CD4-positive, alpha-beta T cell (primary cell): ENCODE data around the gene COX7B. TPM values are rescaled to one million over a fixed set of nuclear protein-coding genes. Genes with fewer than 3 reads are reported as not detected.

Source experiments
- ATAC-seq: fragments of 200-7000 bp; cut with Tn5 transposase; one replicate; pipeline ENCODE4 v1.10.0; 2022; ENCODE audit warnings: mild to moderate bottlenecking; ENCODE audit not compliant: poor library complexity
- CTCF ChIA-PET: fragments of 350-600 bp; sonication (Branson Sonifier 250); formaldehyde crosslinking; loops from one replicate; lab custom pipeline; 2021; ENCODE audit warnings: antibody characterized with exemption, inconsistent platforms; lab: Charles Lee
- POLR2A ChIA-PET: fragments of 350-600 bp; sonication (Branson Sonifier 250); formaldehyde crosslinking; loops from one replicate; lab custom pipeline; 2021; ENCODE audit warnings: antibody characterized with exemption, inconsistent platforms; lab: Charles Lee
- DNase-seq, 14 experiments: peaks; one replicate each; pipeline ENCODE4 v3.0.0-alpha.2; 2013 to 2020; ENCODE audit warnings: mixed read lengths in 2 of 14
- H3K27ac ChIP-seq, 2 donors: one replicate each; pipeline versions ENCODE4 v1.5.1 to v1.7.0; 2013; ENCODE audit warnings: low read length in 2 of 2, low read depth in 1 of 2, mild to moderate bottlenecking in 1 of 2
- H3K27me3 ChIP-seq, 2 experiments: 1 replicate in 1 of 2; 2 replicates in 1 of 2; pipeline versions ENCODE4 v1.6.1 to v1.7.0; 2013; ENCODE audit warnings: low read length in 2 of 2, control low read depth in 1 of 2, mild to moderate bottlenecking in 1 of 2, moderate library complexity in 1 of 2; ENCODE audit not compliant: insufficient read depth in 2 of 2, control insufficient read depth in 1 of 2
- H3K36me3 ChIP-seq: one replicate; pipeline ENCODE4 v1.6.1; 2013; ENCODE audit warnings: low read length, control low read depth; ENCODE audit not compliant: insufficient read depth
- H3K4me1 ChIP-seq: one replicate; pipeline ENCODE4 v1.6.1; 2013; ENCODE audit warnings: low read length, control low read depth; ENCODE audit not compliant: insufficient read depth
- H3K4me3 ChIP-seq: one replicate; pipeline ENCODE4 v1.5.1; 2013; ENCODE audit warnings: mild to moderate bottlenecking, low read length, moderate library complexity
- H3K9me3 ChIP-seq, 2 experiments: 1 replicate in 1 of 2; 2 replicates in 1 of 2; pipeline versions ENCODE4 v1.6.1 to v1.7.0; 2013; ENCODE audit warnings: low read length in 2 of 2, mild to moderate bottlenecking in 2 of 2, control low read depth in 1 of 2, moderate library complexity in 1 of 2; ENCODE audit not compliant: control insufficient read depth in 1 of 2, insufficient read depth in 1 of 2
- H3K27ac Mint-ChIP-seq: one replicate; pipeline ENCODE4 v1.8.0; 2020; ENCODE audit warnings: mixed read lengths
- H3K27me3 Mint-ChIP-seq: one replicate; pipeline ENCODE4 v1.8.0; 2021; ENCODE audit warnings: mixed read lengths
- H3K36me3 Mint-ChIP-seq: one replicate; pipeline ENCODE4 v1.8.0; 2021; ENCODE audit warnings: low read depth, mixed read lengths
- H3K4me1 Mint-ChIP-seq: one replicate; pipeline ENCODE4 v1.8.0; 2021; ENCODE audit warnings: low read depth, mixed read lengths
- H3K4me3 Mint-ChIP-seq: one replicate; pipeline ENCODE4 v1.8.0; 2020; ENCODE audit warnings: mild to moderate bottlenecking, mixed read lengths
- H3K9me3 Mint-ChIP-seq: one replicate; pipeline ENCODE4 v1.8.0; 2020; ENCODE audit warnings: mixed read lengths
- intact Hi-C, 2 experiments: fragments of 100-400 bp; cut with DNase I in 1 of 2; cut with micrococcal nuclease in 1 of 2; formaldehyde crosslinking; loops; one replicate each; pipeline versions ENCODE4 v1.15.1 to v1.9.0; 2023 to 2025; cut with DNase I, micrococcal nuclease
- total RNA-seq, 174 experiments: library from RNA in 2 of 174; stranded (reverse) in 2 of 174; gene quantifications; one replicate each; pipeline ENCODE4 v1.2.3 and lab custom pipeline; 2021 to 2026
- TF ChIP-seq, protein P1 (sequence below): fragments of 200-600 bp; IDR thresholded peaks from one replicate; pipeline ENCODE4 v1.8.0; 2022; ENCODE audit warnings: antibody characterized with exemption, mild to moderate bottlenecking

Gene COX7B
- total RNA-seq, 2 experiments from 2014 or later, result 106 to 117 TPM

DNA sequence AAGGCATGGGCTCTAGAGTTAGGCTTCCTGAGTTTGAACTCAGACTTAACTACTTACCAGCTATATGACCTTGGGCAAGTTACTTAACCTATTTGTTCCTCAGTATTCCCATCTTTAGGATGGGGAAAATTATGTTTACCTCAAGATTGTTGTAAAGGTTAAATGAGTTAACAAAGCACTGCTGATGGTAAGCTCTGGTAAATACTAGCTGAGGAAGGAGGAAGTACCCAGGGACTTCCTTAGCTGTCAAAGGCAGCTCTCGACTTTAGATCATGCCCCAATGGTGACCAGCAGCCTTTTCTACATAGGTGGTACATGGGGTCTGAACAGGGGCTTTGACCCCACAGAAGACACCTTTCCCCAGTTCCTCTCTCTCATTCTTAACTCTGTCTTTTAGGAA lies 31.3 kb downstream of the COX7B start:
- ATAC-seq, result no peak
- no peaks in the 10 kb centered on the region for H3K27me3 Mint-ChIP-seq
- Histone ChIP-seq H3K27me3 (no peaks in the 10 kb centered on the region), H3K4me3 (no peak overlapping the region), H3K4me1 (no peaks in the 10 kb centered on the region), H3K27ac (no peak overlapping the region), H3K9me3 (no peaks in the 10 kb centered on the region), H3K36me3 (peaks cover 2% of the 10 kb centered on the region)
- TF ChIP-seq, protein P1, sequence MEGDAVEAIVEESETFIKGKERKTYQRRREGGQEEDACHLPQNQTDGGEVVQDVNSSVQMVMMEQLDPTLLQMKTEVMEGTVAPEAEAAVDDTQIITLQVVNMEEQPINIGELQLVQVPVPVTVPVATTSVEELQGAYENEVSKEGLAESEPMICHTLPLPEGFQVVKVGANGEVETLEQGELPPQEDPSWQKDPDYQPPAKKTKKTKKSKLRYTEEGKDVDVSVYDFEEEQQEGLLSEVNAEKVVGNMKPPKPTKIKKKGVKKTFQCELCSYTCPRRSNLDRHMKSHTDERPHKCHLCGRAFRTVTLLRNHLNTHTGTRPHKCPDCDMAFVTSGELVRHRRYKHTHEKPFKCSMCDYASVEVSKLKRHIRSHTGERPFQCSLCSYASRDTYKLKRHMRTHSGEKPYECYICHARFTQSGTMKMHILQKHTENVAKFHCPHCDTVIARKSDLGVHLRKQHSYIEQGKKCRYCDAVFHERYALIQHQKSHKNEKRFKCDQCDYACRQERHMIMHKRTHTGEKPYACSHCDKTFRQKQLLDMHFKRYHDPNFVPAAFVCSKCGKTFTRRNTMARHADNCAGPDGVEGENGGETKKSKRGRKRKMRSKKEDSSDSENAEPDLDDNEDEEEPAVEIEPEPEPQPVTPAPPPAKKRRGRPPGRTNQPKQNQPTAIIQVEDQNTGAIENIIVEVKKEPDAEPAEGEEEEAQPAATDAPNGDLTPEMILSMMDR, result no peak
- H3K27ac Mint-ChIP-seq, result no peak overlapping the region
- CTCF ChIA-PET, result no interaction called here
- POLR2A ChIA-PET, result no interaction called here
- H3K4me3 Mint-ChIP-seq, result no peak overlapping the region
- intact Hi-C loops, result no loop called here
- no peaks in the 10 kb centered on the region for H3K9me3 Mint-ChIP-seq
- DNase-seq, result no peak
- no peaks in the 10 kb centered on the region for H3K4me1 Mint-ChIP-seq
- H3K36me3 Mint-ChIP-seq, result peaks cover 16% of the 10 kb centered on the region

DNA sequence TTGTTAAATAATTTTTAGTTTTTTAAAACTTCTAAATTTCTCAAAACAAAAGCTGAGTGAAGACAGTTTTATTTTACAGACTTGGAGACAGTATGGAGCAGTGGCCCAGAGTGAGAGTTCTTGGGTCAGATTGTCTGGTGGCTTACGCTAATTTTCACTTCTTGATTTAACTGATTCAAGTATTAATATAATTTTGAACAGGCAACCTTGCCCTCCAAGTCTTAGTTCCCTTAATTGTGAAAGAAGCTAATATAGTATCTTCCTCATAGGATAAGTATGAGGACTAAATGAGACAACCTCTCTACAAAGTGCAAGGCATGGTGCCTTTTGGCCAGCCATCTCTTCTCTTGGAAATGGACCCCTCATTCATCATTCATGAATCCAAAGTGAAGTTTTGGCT lies 36.6 kb downstream of the COX7B start:
- no peak overlapping the region for H3K27ac Mint-ChIP-seq
- H3K27me3 Mint-ChIP-seq, result no peaks in the 10 kb centered on the region
- H3K9me3 Mint-ChIP-seq, result no peaks in the 10 kb centered on the region
- Histone ChIP-seq H3K4me3 (no peak overlapping the region), H3K36me3 (no peaks in the 10 kb centered on the region), H3K4me1 (no peaks in the 10 kb centered on the region), H3K27ac (no peak overlapping the region), H3K9me3 (no peaks in the 10 kb centered on the region), H3K27me3 (no peaks in the 10 kb centered on the region)
- DNase-seq (no peak), ATAC-seq (no peak)
- H3K36me3 Mint-ChIP-seq, result no peaks in the 10 kb centered on the region
- POLR2A ChIA-PET, result no interaction called here
- no peaks in the 10 kb centered on the region for H3K4me1 Mint-ChIP-seq
- no peak overlapping the region for H3K4me3 Mint-ChIP-seq
- TF ChIP-seq, protein P1, result no peak
- CTCF ChIA-PET, result no interaction called here
- intact Hi-C loops, result no loop called here

DNA sequence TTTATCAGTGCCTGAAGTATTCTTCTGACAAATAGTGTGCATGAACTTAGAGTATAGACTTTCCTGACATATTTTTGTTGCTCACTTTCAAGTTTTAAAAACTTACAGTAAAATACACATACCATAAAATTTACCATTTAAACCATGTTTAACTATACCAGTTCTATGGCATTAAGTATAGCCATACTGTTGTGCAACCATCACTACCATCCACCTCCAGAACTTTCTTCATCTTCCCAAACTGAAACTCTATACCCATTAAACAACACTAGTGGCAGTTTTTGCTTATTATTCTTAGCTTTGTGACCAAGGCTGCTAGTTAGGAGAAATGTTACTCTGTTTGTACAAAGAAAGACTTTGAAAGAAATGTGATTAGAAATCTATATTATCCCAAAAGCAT lies 37.0 kb downstream of the COX7B start:
- no peaks in the 10 kb centered on the region for H3K4me1 Mint-ChIP-seq
- intact Hi-C loops, result no loop called here
- no peaks in the 10 kb centered on the region for H3K36me3 ChIP-seq
- no peaks in the 10 kb centered on the region for H3K9me3 ChIP-seq
- TF ChIP-seq, protein P1, result no peak
- POLR2A ChIA-PET, result no interaction called here
- no peak for DNase-seq
- CTCF ChIA-PET, result no interaction called here
- H3K27ac ChIP-seq, result no peak overlapping the region
- H3K27me3 ChIP-seq, result no peaks in the 10 kb centered on the region
- H3K9me3 Mint-ChIP-seq, result no peaks in the 10 kb centered on the region
- ATAC-seq, result no peak
- H3K4me1 ChIP-seq, result no peaks in the 10 kb centered on the region
- no peaks in the 10 kb centered on the region for H3K27me3 Mint-ChIP-seq
- no peaks in the 10 kb centered on the region for H3K36me3 Mint-ChIP-seq
- no peak overlapping the region for H3K27ac Mint-ChIP-seq
- no peak overlapping the region for H3K4me3 ChIP-seq
- no peak overlapping the region for H3K4me3 Mint-ChIP-seq
